Activated naive CD4-positive, alpha-beta T cell (primary cell): ENCODE results near the gene EPN2.
"Not testable (repeated sequence)": the region's sequence is repeated elsewhere in the genome, so short reads cannot be mapped to it uniquely, and the experiment has no call there.

Experiments
- DNase-seq, 4 experiments: peaks; one replicate each; lab custom pipeline; 2025; lab: John Stamatoyannopoulos, UW

EPN2 gene

GRCh38 chr17:19345486-19346350, 108.6 kb downstream of the EPN2 start:
- no peak for DNase-seq

GRCh38 chr17:19346351-19347255, 109.4 kb downstream of the EPN2 start:
- DNase-seq, result no peak

GRCh38 chr17:19347323-19348080, 110.3 kb downstream of the EPN2 start:
- no peak for DNase-seq

- no peak for DNase-seq
These were observed 111.0 kb downstream of the EPN2 start for GRCh38 chr17:19348081-19348650.

- DNase-seq, result no peak
These were observed 111.6 kb downstream of the EPN2 start for GRCh38 chr17:19348806-19349205.

- DNase-seq, result not testable (repeated sequence)
These were observed 116.2 kb downstream of the EPN2 start for GRCh38 chr17:19353401-19353800.

GRCh38 chr17:19354748-19355147, 117.6 kb downstream of the EPN2 start:
- DNase-seq, result no peak

GRCh38 chr17:19357351-19357750, 120.2 kb downstream of the EPN2 start:
- DNase-seq, result no peak

GRCh38 chr17:19357761-19358160, 120.6 kb downstream of the EPN2 start:
- no peak for DNase-seq

- no peak for DNase-seq
These were observed 122.0 kb downstream of the EPN2 start for GRCh38 chr17:19359151-19359550.

- no peak for DNase-seq
These were observed 122.7 kb downstream of the EPN2 start for GRCh38 chr17:19359856-19360255.

GRCh38 chr17:19360772-19361171, 123.6 kb downstream of the EPN2 start:
- no peak for DNase-seq

GRCh38 chr17:19361326-19361725, 124.2 kb downstream of the EPN2 start:
- no peak for DNase-seq

- DNase-seq, result no peak
These were observed 124.7 kb downstream of the EPN2 start for GRCh38 chr17:19361944-19362276.

GRCh38 chr17:19362277-19363113, 125.3 kb downstream of the EPN2 start, which contains the start of gene B9D1:
TSS of gene B9D1 (minus strand) at chr17:19362723. CDS start at chr17:19362569, 154 bp downstream.
- DNase-seq, result peak; percentile 90 to 95 (median 94)

- no peak for DNase-seq
These were observed 125.9 kb downstream of the EPN2 start for GRCh38 chr17:19363114-19363438.

GRCh38 chr17:19363460-19364035, 126.4 kb downstream of the EPN2 start:
- DNase-seq, result no peak

GRCh38 chr17:19364699-19365498, 127.7 kb downstream of the EPN2 start:
- DNase-seq, result no peak

- no peak for DNase-seq
These were observed 128.3 kb downstream of the EPN2 start for GRCh38 chr17:19365499-19365817.
